H1 (cell line): ENCODE data around the gene RBM19. TPM values are rescaled to one million over a fixed set of nuclear protein-coding genes. Genes with fewer than 3 reads are reported as not detected.
A peak's percentile ranks its signal among the peaks of the same experiment; 100 is the strongest.

Source experiments
- CTCF ChIA-PET: fragments of 300-600 bp; sonication (Branson Sonifier 250); formaldehyde crosslinking; loops from one replicate; lab custom pipeline; 2021; ENCODE audit not compliant: partially characterized antibody; lab: Charles Lee
- POLR2A ChIA-PET: fragments of 300-600 bp; sonication (Branson Sonifier 250); formaldehyde crosslinking; loops from one replicate; lab custom pipeline; 2021; ENCODE audit warnings: inconsistent platforms; ENCODE audit not compliant: partially characterized antibody; lab: Charles Lee
- DNase-seq, 2 experiments: peaks; one replicate each; pipeline versions ENCODE4 v3.0.0 to v3.0.0-alpha.2; 2010 to 2022; ENCODE audit warnings: low spot score in 2 of 2, low read depth in 1 of 2, mixed read lengths in 1 of 2
- FAIRE-seq: peaks from 2 replicates; lab custom pipeline; 2011; peaks lifted over from hg19 to GRCh38; lab: Jason Lieb, UNC
- H2AFZ ChIP-seq: 2 replicates; pipeline ENCODE4 v1.8.1; 2012; ENCODE audit warnings: low read length, inconsistent platforms
- H2AK5ac ChIP-seq: 2 replicates; pipeline ENCODE4 v1.6.1; 2013; ENCODE audit warnings: low read depth, low read length
- H2BK120ac ChIP-seq: replicated peaks from 2 replicates; pipeline ENCODE3; 2013; ENCODE audit warnings: low read depth, low read length, inconsistent platforms
- H2BK12ac ChIP-seq: 2 replicates; pipeline ENCODE4 v1.6.1; 2013; ENCODE audit warnings: low read depth, low read length
- H2BK15ac ChIP-seq: 2 replicates; pipeline ENCODE4 v1.6.1; 2013; ENCODE audit warnings: low read length
- H2BK20ac ChIP-seq: 2 replicates; pipeline ENCODE4 v1.6.1; 2013; ENCODE audit warnings: low read length
- H2BK5ac ChIP-seq: 2 replicates; pipeline ENCODE4 v1.6.1; 2013; ENCODE audit warnings: low read depth, low read length
- H3K14ac ChIP-seq: 2 replicates; pipeline ENCODE4 v1.6.1; 2013; ENCODE audit warnings: inconsistent platforms; ENCODE audit not compliant: insufficient read length
- H3K18ac ChIP-seq: 2 replicates; pipeline ENCODE4 v1.6.1; 2013; ENCODE audit warnings: low read length; ENCODE audit errors: extremely low read depth
- H3K23ac ChIP-seq: 2 replicates; pipeline ENCODE4 v1.6.1; 2013; ENCODE audit warnings: inconsistent platforms; ENCODE audit not compliant: insufficient read length
- H3K23me2 ChIP-seq: 2 replicates; pipeline ENCODE4 v1.6.1; 2013; ENCODE audit warnings: low read depth, low read length
- H3K27ac ChIP-seq: 2 replicates; pipeline ENCODE4 v1.6.1; 2011; ENCODE audit warnings: low read depth, low read length, inconsistent platforms
- H3K27me3 ChIP-seq, 4 experiments: replicated peaks in 1 of 4; 1 replicate in 1 of 4; 2 replicates in 3 of 4; pipeline versions ENCODE4 v1.6.1 to v1.8.1; 2011 to 2013; ENCODE audit warnings: low read length in 3 of 4, mild to moderate bottlenecking in 3 of 4, inconsistent platforms in 2 of 4, mixed read lengths in 2 of 4, moderate library complexity in 1 of 4; ENCODE audit not compliant: control insufficient read depth in 3 of 4, insufficient read depth in 3 of 4; ENCODE audit errors: extremely low read depth in 1 of 4
- H3K36me3 ChIP-seq, 4 experiments: 2 replicates each; pipeline versions ENCODE4 v1.6.1 to v1.8.1; 2011 to 2013; ENCODE audit warnings: mild to moderate bottlenecking in 4 of 4, low read length in 3 of 4, moderate library complexity in 2 of 4, control low read depth in 1 of 4, inconsistent platforms in 1 of 4; ENCODE audit not compliant: insufficient read depth in 4 of 4, control insufficient read depth in 2 of 4
- H3K4ac ChIP-seq: replicated peaks from 2 replicates; pipeline ENCODE3; 2013; ENCODE audit warnings: low read length, low read depth, mixed read lengths, inconsistent platforms; ENCODE audit not compliant: insufficient read length
- H3K4me1 ChIP-seq, 4 experiments: replicated peaks in 1 of 4; 1 replicate in 1 of 4; 2 replicates in 3 of 4; pipeline versions ENCODE4 v1.6.1 to v1.8.1; 2011 to 2013; ENCODE audit warnings: low read length in 3 of 4, inconsistent platforms in 2 of 4, mixed read lengths in 1 of 4; ENCODE audit not compliant: insufficient read depth in 4 of 4, control insufficient read depth in 3 of 4
- H3K4me2 ChIP-seq, 2 experiments: 2 replicates each; pipeline versions ENCODE4 v1.6.1 to v1.8.1; 2011 to 2013; ENCODE audit warnings: low read depth in 2 of 2, low read length in 2 of 2, control low read depth in 1 of 2, inconsistent platforms in 1 of 2, mild to moderate bottlenecking in 1 of 2; ENCODE audit not compliant: insufficient read depth in 1 of 2
- H3K4me3 ChIP-seq, 4 experiments: fragments of 200-600, 300-600 bp in 1 of 4; sonication (generic), shearing (Covaris generic), sonication (Bioruptor Twin) in 1 of 4; 2 replicates each; pipeline versions ENCODE4 v1.5.1 to v1.8.1; 2011 to 2016; ENCODE audit warnings: low read length in 4 of 4, low read depth in 3 of 4, control low read depth in 2 of 4, inconsistent platforms in 2 of 4, mild to moderate bottlenecking in 2 of 4, mixed read lengths in 1 of 4, moderate library complexity in 1 of 4; ENCODE audit not compliant: insufficient read depth in 2 of 4; ENCODE audit errors: extremely low read depth in 1 of 4
- H3K56ac ChIP-seq: replicated peaks from 2 replicates; pipeline ENCODE3; 2013; ENCODE audit warnings: low read depth, mild to moderate bottlenecking, mixed read lengths, low read length, inconsistent platforms; ENCODE audit not compliant: insufficient read length
- H3K79me1 ChIP-seq: 2 replicates; pipeline ENCODE4 v1.6.1; 2013; ENCODE audit warnings: low read depth, low read length, control low read depth
- H3K79me2 ChIP-seq, 2 experiments: 2 replicates each; pipeline versions ENCODE4 v1.6.1 to v1.8.1; 2012 to 2013; ENCODE audit warnings: low read length in 2 of 2, mild to moderate bottlenecking in 2 of 2, inconsistent platforms in 1 of 2; ENCODE audit not compliant: insufficient read depth in 2 of 2, control insufficient read depth in 1 of 2
- H3K9ac ChIP-seq, 4 experiments: replicated peaks in 1 of 4; 1 replicate in 1 of 4; 2 replicates in 3 of 4; pipeline versions ENCODE4 v1.6.1 to v1.8.1; 2011 to 2013; ENCODE audit warnings: low read depth in 3 of 4, low read length in 3 of 4, control low read depth in 2 of 4, mild to moderate bottlenecking in 2 of 4, moderate library complexity in 2 of 4, inconsistent platforms in 1 of 4; ENCODE audit errors: extremely low read depth in 1 of 4
- H3K9me3 ChIP-seq, 2 experiments: 2 replicates each; pipeline versions ENCODE4 v1.6.1 to v1.8.1; 2012 to 2013; ENCODE audit warnings: mild to moderate bottlenecking in 2 of 2, moderate library complexity in 2 of 2, control low read depth in 1 of 2, inconsistent platforms in 1 of 2, low read depth in 1 of 2, low read length in 1 of 2, mixed read lengths in 1 of 2; ENCODE audit not compliant: insufficient read depth in 2 of 2
- H4K20me1 ChIP-seq, 2 experiments: replicated peaks in 1 of 2; 2 replicates each; pipeline versions ENCODE3 to v1.8.1; 2011 to 2013; ENCODE audit warnings: inconsistent platforms in 2 of 2, low read length in 2 of 2, mild to moderate bottlenecking in 1 of 2; ENCODE audit not compliant: insufficient read depth in 2 of 2, control insufficient read depth in 1 of 2
- H4K5ac ChIP-seq: 2 replicates; pipeline ENCODE4 v1.6.1; 2013; ENCODE audit warnings: low read length, low read depth, mixed read lengths, inconsistent platforms; ENCODE audit not compliant: insufficient read length
- H4K8ac ChIP-seq: 2 replicates; pipeline ENCODE4 v1.8.0; 2013; ENCODE audit warnings: mild to moderate bottlenecking, moderate library complexity, low read length, inconsistent platforms; ENCODE audit not compliant: insufficient read depth; ENCODE audit errors: extremely low read depth
- H4K91ac ChIP-seq: replicated peaks from 2 replicates; pipeline ENCODE3; 2013; ENCODE audit warnings: low read length, mixed read lengths, inconsistent platforms; ENCODE audit not compliant: insufficient read length
- CBX5 ChIP-seq: fragments of 300-800, 300-1000 bp; sonication (generic); IDR thresholded peaks from 2 replicates; pipeline ENCODE4 v1.7.1; 2016; ENCODE audit warnings: antibody characterized with exemption, low read length, low read depth
- CREB1 ChIP-seq: IDR thresholded peaks from 2 replicates; pipeline ENCODE4 v1.6.1; 2012; ENCODE audit warnings: inconsistent platforms
- CTBP2 ChIP-seq: IDR thresholded peaks from 2 replicates; pipeline ENCODE4 v1.7.0; 2011; ENCODE audit warnings: borderline replicate concordance, mild to moderate bottlenecking, moderate library complexity, mixed read lengths, low read length; ENCODE audit not compliant: insufficient read depth, insufficient read length
- GABPA ChIP-seq: IDR thresholded peaks from 2 replicates; pipeline ENCODE4 v1.6.1; 2011; ENCODE audit warnings: mild to moderate bottlenecking, low read length, moderate library complexity, borderline replicate concordance; ENCODE audit not compliant: insufficient read depth
- HDAC6 ChIP-seq: IDR thresholded peaks from one replicate; pipeline ENCODE4 v1.7.1; 2012; ENCODE audit warnings: low read depth, mild to moderate bottlenecking, inconsistent platforms, low read length, moderate library complexity
- RNF2 ChIP-seq: fragments of 200-900, 300-1000 bp; sonication (generic); IDR thresholded peaks from 2 replicates; pipeline ENCODE4 v1.7.1; 2016; ENCODE audit warnings: borderline replicate concordance, low read depth, mild to moderate bottlenecking, antibody characterized with exemption, low read length; ENCODE audit not compliant: poor library complexity, severe bottlenecking; ENCODE audit errors: missing control alignments
- SRF ChIP-seq: IDR thresholded peaks from 2 replicates; pipeline ENCODE4 v1.6.1; 2011; ENCODE audit warnings: mild to moderate bottlenecking, low read depth, low read length, moderate library complexity
- TEAD4 ChIP-seq: IDR thresholded peaks from 2 replicates; pipeline ENCODE4 v1.6.1; 2012; ENCODE audit warnings: low read depth, low read length, inconsistent platforms, mixed read lengths
- WGBS, 2 experiments: shearing (Covaris generic) in 1 of 2; methylation state at CpG; one replicate each; pipeline versions ENCODE4 v1.1.6 to v1.1.7; 2013 to 2015; ENCODE audit warnings: low lambda C conversion rate in 2 of 2, mixed read lengths in 2 of 2, inconsistent platforms in 1 of 2, low coverage in 1 of 2, missing lambda C conversion rate in 1 of 2; ENCODE audit not compliant: insufficient replicate concordance in 2 of 2, insufficient coverage in 1 of 2, insufficient read length in 1 of 2; ENCODE audit errors: extremely low coverage in 1 of 2, missing lambda C conversion rate in 1 of 2; 5-methylcytosine and 5-hydroxymethylcytosine counted together
- polyA plus RNA-seq, 7 experiments: library from polyadenylated mRNA; depleted of rRNA in 3 of 7; stranded (reverse) in 5 of 7; unstranded in 2 of 7; fragments of >200 nt in 5 of 7; fragments of 200-250 nt in 2 of 7; gene quantifications; 1 replicate in 5 of 7; 2 replicates in 1 of 7; 4 replicates in 1 of 7; pipeline versions ENCODE4 v1.2.1 to v1.2.3, GENCODE V29; 2011 to 2013; ENCODE audit warnings: missing spikeins in 2 of 7, mixed read lengths in 2 of 7
- total RNA-seq: library from RNA; stranded (reverse); fragmentation: NEBNext Ultra II Directional; extraction: Animal tissue kit (Norgen Biotek cat#: 25700); gene quantifications from 2 replicates; pipeline ENCODE4 v1.2.1, GENCODE V29; 2021
- TF ChIP-seq, protein P1 (sequence below), 3 experiments: IDR thresholded peaks; 1 replicate in 2 of 3; 2 replicates in 1 of 3; pipeline versions ENCODE4 v1.5.1 to v1.6.1; 2011; ENCODE audit warnings: low read length in 3 of 3, mild to moderate bottlenecking in 3 of 3, inconsistent platforms in 2 of 3, low read depth in 1 of 3, moderate library complexity in 1 of 3; ENCODE audit not compliant: insufficient read depth in 1 of 3; ENCODE audit errors: control extremely low read depth in 1 of 3

RBM19 gene
- total and polyA plus RNA-seq, 2 of the 8 experiments (the other 6 are each of a cell fraction or from before 2014, with no cell fraction given), result 23.4 to 61.9 TPM

GRCh38 chr12:113781415-113782198, 184.5 kb downstream of the RBM19 start:
- Histone ChIP-seq H3K14ac (no peak overlapping the region), H3K4me2 (no peak overlapping the region), H3K23me2 (no peaks in the 10 kb centered on the region), H4K8ac (peak overlapping the region; percentile 18; the same call in 1 of the 2 replicates), H3K4me3 (no peak overlapping the region), H3K79me2 (no peaks in the 10 kb centered on the region), H2BK5ac (no peak overlapping the region), H3K36me3 (no peaks in the 10 kb centered on the region), H3K9ac (no peak overlapping the region), H3K4ac (no peak overlapping the region), H3K23ac (no peak overlapping the region), H4K20me1 (no peaks in the 10 kb centered on the region), H3K27ac (no peak overlapping the region), H4K91ac (no peak overlapping the region), H2AFZ (no peak overlapping the region), H4K5ac (no peak overlapping the region), H2BK120ac (no peak overlapping the region), H2BK15ac (no peak overlapping the region), H3K79me1 (no peaks in the 10 kb centered on the region), H2BK12ac (no peak overlapping the region), H3K9me3 (peaks cover 0 to 7% of the 10 kb centered on the region in 2 experiments; a peak in 1 of 4 replicates), H3K27me3 (no peaks in the 10 kb centered on the region), H3K18ac (no peak overlapping the region), H2AK5ac (no peak overlapping the region), H3K56ac (no peak overlapping the region), H2BK20ac (no peak overlapping the region), H3K4me1 (peaks cover 0 to 8% (median under 1%) of the 10 kb centered on the region in 4 experiments; a peak in 1 of 7 replicates)
- no peak for TF ChIP-seq HDAC6
- no peak for TF ChIP-seq CTBP2
- TF ChIP-seq, protein P1, sequence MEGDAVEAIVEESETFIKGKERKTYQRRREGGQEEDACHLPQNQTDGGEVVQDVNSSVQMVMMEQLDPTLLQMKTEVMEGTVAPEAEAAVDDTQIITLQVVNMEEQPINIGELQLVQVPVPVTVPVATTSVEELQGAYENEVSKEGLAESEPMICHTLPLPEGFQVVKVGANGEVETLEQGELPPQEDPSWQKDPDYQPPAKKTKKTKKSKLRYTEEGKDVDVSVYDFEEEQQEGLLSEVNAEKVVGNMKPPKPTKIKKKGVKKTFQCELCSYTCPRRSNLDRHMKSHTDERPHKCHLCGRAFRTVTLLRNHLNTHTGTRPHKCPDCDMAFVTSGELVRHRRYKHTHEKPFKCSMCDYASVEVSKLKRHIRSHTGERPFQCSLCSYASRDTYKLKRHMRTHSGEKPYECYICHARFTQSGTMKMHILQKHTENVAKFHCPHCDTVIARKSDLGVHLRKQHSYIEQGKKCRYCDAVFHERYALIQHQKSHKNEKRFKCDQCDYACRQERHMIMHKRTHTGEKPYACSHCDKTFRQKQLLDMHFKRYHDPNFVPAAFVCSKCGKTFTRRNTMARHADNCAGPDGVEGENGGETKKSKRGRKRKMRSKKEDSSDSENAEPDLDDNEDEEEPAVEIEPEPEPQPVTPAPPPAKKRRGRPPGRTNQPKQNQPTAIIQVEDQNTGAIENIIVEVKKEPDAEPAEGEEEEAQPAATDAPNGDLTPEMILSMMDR (IDR thresholded peaks at IDR 0.05; ENCODE audit: control extremely low read depth in 1 of 3, insufficient read depth in 1 of 3, low read depth in 1 of 3, low read length in 3 of 3), result no peak
- no peak for TF ChIP-seq CBX5
- no peak for TF ChIP-seq TEAD4
- no peak for TF ChIP-seq GABPA
- TF ChIP-seq SRF, result no peak
- TF ChIP-seq CREB1, result no peak
- no peak for TF ChIP-seq RNF2
- 92% methylated on average over 10 of the region's 10 CpGs; no CpG with 5 or more reads in 1 of the 2 experiments for WGBS, 2 experiments
- FAIRE-seq (no peak), DNase-seq (no peak)
- ChIA-PET CTCF (interaction anchor here (0.8 to 1.8 kb wide), 6 partner anchors 10 to 320 kb away, joined by 3 to 5 read pairs (median 3); no protein-coding TSS in a partner anchor), POLR2A (interaction anchor here (1.1 kb wide), 1 partner anchor 20 kb away, joined by 3 read pairs; no protein-coding TSS in a partner anchor)
